Panc1 (cell line): ENCODE data around the gene KHNYN. TPM values are rescaled to one million over a fixed set of nuclear protein-coding genes. Genes with fewer than 3 reads are reported as not detected.

Experiments used
- ATAC-seq: fragments of 200-7000 bp; cut with Tn5 transposase; 2 replicates; pipeline ENCODE4 v1.9.1; 2020; ENCODE audit warnings: mild to moderate bottlenecking, moderate library complexity
- BruUV-seq: library from RNA; stranded (reverse); fragments of 400-500 nt; replicated peaks from 2 replicates; lab custom pipeline; 2021; lab: Mats Ljungman, UMichigan
- CTCF ChIA-PET: fragments of 300-600 bp; sonication (Branson Sonifier 250); formaldehyde crosslinking; loops from one replicate; lab custom pipeline; 2022; ENCODE audit warnings: antibody characterized with exemption; lab: Charles Lee
- POLR2A ChIA-PET: fragments of 300-600 bp; sonication (Branson Sonifier 250); formaldehyde crosslinking; loops from one replicate; lab custom pipeline; 2022; ENCODE audit warnings: antibody characterized with exemption; lab: Charles Lee
- DNase-seq: peaks from one replicate; pipeline ENCODE4 v3.0.0-alpha.2; 2010; ENCODE audit warnings: low read depth, low spot score
- H3K27ac ChIP-seq: 2 replicates; pipeline ENCODE4 v1.5.1; 2011; ENCODE audit warnings: mild to moderate bottlenecking, low read length, inconsistent platforms
- H3K27me3 ChIP-seq: fragments of 200-500 bp; sonication (Bioruptor generic); 2 replicates; pipeline ENCODE4 v1.6.0; 2014; ENCODE audit warnings: low read length, inconsistent platforms; ENCODE audit not compliant: control insufficient read depth, insufficient read depth
- H3K36me3 ChIP-seq: fragments of 200-500 bp; sonication (Bioruptor generic); 2 replicates; pipeline ENCODE4 v1.5.1; 2014; ENCODE audit warnings: inconsistent platforms, mild to moderate bottlenecking, low read length, moderate library complexity; ENCODE audit not compliant: control insufficient read depth, insufficient read depth
- H3K4me1 ChIP-seq: 2 replicates; pipeline ENCODE4 v1.5.1; 2011; ENCODE audit warnings: inconsistent platforms, mild to moderate bottlenecking, low read length, moderate library complexity; ENCODE audit not compliant: control insufficient read depth, insufficient read depth
- H3K4me3 ChIP-seq, 2 experiments: 2 replicates each; pipeline ENCODE4 v1.5.1; 2011 to 2012; ENCODE audit warnings: low read depth in 2 of 2, low read length in 2 of 2, mild to moderate bottlenecking in 2 of 2, inconsistent platforms in 1 of 2, moderate library complexity in 1 of 2
- H3K9me3 ChIP-seq: fragments of 200-500 bp; sonication (Bioruptor generic); 2 replicates; pipeline ENCODE4 v1.5.1; 2014; ENCODE audit warnings: low read depth, mild to moderate bottlenecking, inconsistent platforms, low read length, moderate library complexity; ENCODE audit not compliant: control insufficient read depth, insufficient read depth
- CTCF ChIP-seq: fragments of 450-650 bp; IDR thresholded peaks from 2 replicates; pipeline ENCODE4 v1.5.1; 2017; ENCODE audit warnings: mild to moderate bottlenecking
- POLR2AphosphoS5 ChIP-seq: IDR thresholded peaks from 2 replicates; pipeline ENCODE4 v1.6.1; 2012; ENCODE audit warnings: mild to moderate bottlenecking, low read depth, low read length, moderate library complexity
- REST ChIP-seq, 2 experiments: IDR thresholded peaks; 2 replicates each; pipeline ENCODE4 v1.6.1; 2011 to 2012; ENCODE audit warnings: low read depth in 2 of 2, control low read depth in 1 of 2, low read length in 1 of 2, mild to moderate bottlenecking in 1 of 2, moderate library complexity in 1 of 2; ENCODE audit not compliant: insufficient read depth in 1 of 2
- SIN3A ChIP-seq: IDR thresholded peaks from 2 replicates; pipeline ENCODE4 v1.6.1; 2012; ENCODE audit warnings: low read depth, mild to moderate bottlenecking, low read length, moderate library complexity, borderline replicate concordance; ENCODE audit not compliant: insufficient read depth
- TCF7L2 ChIP-seq: IDR thresholded peaks from 2 replicates; pipeline ENCODE4 v1.6.1; 2011; ENCODE audit warnings: mild to moderate bottlenecking, low read depth, low read length, inconsistent platforms
- in situ Hi-C: cut with HindIII; loops from 2 replicates; pipeline ENCODE4 v1.10.0; 2016; ENCODE audit warnings: low sequenced_read_pairs, low pct_unique_long_range_greater_than_20kb
- intact Hi-C: fragments of 100-400 bp; cut with micrococcal nuclease; formaldehyde crosslinking; loops from one replicate; pipeline ENCODE4 v1.10.0; 2022; ENCODE audit not compliant: unreplicated experiment
- total RNA-seq: library from RNA; stranded (reverse); gene quantifications from one replicate; pipeline ENCODE4 v1.2.1, GENCODE V29; 2021; ENCODE audit not compliant: unreplicated experiment

The KHNYN gene
- total RNA-seq, 1 experiment from 2014 or later: 37.6 TPM

DNA sequence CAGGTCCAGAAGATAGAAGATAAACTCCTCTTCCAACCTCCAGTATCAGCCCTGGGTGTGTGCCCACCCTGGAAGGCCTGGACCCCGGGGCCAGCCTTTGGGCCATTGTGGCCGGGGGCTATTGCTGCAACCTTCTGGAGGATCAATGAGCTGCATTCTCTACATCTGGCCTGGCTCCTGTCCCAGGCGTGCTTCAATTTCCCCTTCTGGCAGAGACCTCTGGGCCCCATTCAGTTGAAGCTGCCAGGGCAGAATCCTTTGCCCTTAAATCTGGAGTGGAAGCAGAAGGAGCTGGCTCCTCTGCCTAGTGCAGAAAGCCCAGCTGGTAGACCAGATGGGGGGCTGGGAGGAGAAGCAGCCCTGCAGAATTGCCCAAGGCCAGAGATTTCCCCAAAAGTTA is 21.0 kb upstream of the KHNYN start:
- BruUV-seq: no TSS peak
- in situ Hi-C loops (no loop called here), intact Hi-C loops (no loop called here)
- no peak overlapping the region for H3K27ac ChIP-seq
- no peak for TF ChIP-seq SIN3A
- no peak for TF ChIP-seq POLR2AphosphoS5
- no peak for TF ChIP-seq REST (IDR thresholded peaks at IDR 0.05; ENCODE audit: insufficient read depth in 1 of 2, low read depth in 2 of 2, low read length in 1 of 2)
- no peak for TF ChIP-seq TCF7L2
- no peak for TF ChIP-seq CTCF
- DNase-seq (no peak), ATAC-seq (no peak)
- no peaks in the 10 kb centered on the region for H3K9me3 ChIP-seq
- ChIA-PET CTCF (interaction anchor here (0.6 kb wide), 1 partner anchor 1102 kb away, joined by 3 read pairs; the partner anchor contains the start of gene BCL2L2), POLR2A (interaction anchor here (0.5 kb wide), 1 partner anchor 14 kb away, joined by 3 read pairs; no protein-coding TSS in a partner anchor)
- no peaks in the 10 kb centered on the region; the same call in 1 of the 2 replicates for H3K27me3 ChIP-seq
- H3K36me3 ChIP-seq: no peaks in the 10 kb centered on the region
- H3K4me1 ChIP-seq: no peaks in the 10 kb centered on the region
- no peak overlapping the region for H3K4me3 ChIP-seq

DNA sequence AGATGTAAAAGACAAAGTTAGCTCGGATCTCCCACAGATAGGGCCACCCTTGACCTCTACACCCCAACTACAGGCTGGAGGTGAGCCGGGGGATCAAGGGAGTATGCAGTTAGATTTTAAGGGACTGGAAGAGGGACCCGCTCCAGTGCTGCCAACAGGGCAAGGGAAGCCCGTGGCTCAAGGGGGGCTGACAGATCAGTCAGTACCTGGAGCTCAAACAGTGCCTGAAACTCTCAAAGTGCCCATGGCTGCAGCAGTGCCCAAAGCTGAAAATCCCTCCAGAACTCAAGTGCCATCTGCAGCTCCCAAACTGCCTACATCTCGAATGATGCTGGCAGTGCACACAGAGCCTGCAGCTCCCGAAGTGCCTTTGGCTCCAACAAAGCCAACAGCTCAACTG is 20.6 kb upstream of the KHNYN start:
- DNase-seq (no peak), ATAC-seq (no peak)
- Histone ChIP-seq H3K4me1 (no peaks in the 10 kb centered on the region), H3K4me3 (no peak overlapping the region), H3K27me3 (no peaks in the 10 kb centered on the region; the same call in 1 of the 2 replicates), H3K27ac (no peak overlapping the region), H3K36me3 (no peaks in the 10 kb centered on the region), H3K9me3 (no peaks in the 10 kb centered on the region)
- intact Hi-C loops: no loop called here
- BruUV-seq: no TSS peak
- ChIA-PET POLR2A (interaction anchor here (0.5 kb wide), 1 partner anchor 15 kb away, joined by 3 read pairs; no protein-coding TSS in a partner anchor), CTCF (interaction anchor here (0.6 kb wide), 1 partner anchor 1103 kb away, joined by 3 read pairs; the partner anchor contains the start of gene BCL2L2)
- in situ Hi-C loops: no loop called here
- TF ChIP-seq REST (IDR thresholded peaks at IDR 0.05; ENCODE audit: insufficient read depth in 1 of 2, low read depth in 2 of 2, low read length in 1 of 2) (no peak), CTCF (no peak), SIN3A (no peak), TCF7L2 (no peak), POLR2AphosphoS5 (no peak)
